Activated CD4-positive, alpha-beta T cell treated with anti-CD3 and anti-CD28 coated beads, Interleukin-10, Interleukin-2, amounts not matched to agents 100 ng/mL and 50 ng/mL, durations not matched to agents 16 hours and 8 hours (primary cell): ENCODE results near the gene RGP1.
A peak's percentile ranks its signal among the peaks of the same experiment; 100 is the strongest.

ENCODE experiments used
- DNase-seq: peaks from one replicate; pipeline ENCODE4 v3.0.0-alpha.2; 2020

Gene RGP1

GRCh38 chr9:35745569-35745968 is 3.5 kb upstream of the RGP1 start:
- DNase-seq = no peak

- no peak for DNase-seq
Observed at GRCh38 chr9:35746583-35746982, 2.5 kb upstream of the RGP1 start.

GRCh38 chr9:35748242-35748857 is 737 bp upstream of the RGP1 start:
- DNase-seq = no peak

GRCh38 chr9:35749515-35750255 is 598 bp downstream of the RGP1 start:
- peak; percentile 58 for DNase-seq

GRCh38 chr9:35750256-35750531 is 1.1 kb downstream of the RGP1 start:
- no peak for DNase-seq

GRCh38 chr9:35753466-35753865 is 4.4 kb downstream of the RGP1 start:
- no peak for DNase-seq

- DNase-seq = no peak
Observed at GRCh38 chr9:35754264-35754663, 5.2 kb downstream of the RGP1 start, which contains the start of gene MSMP. MSMP (minus strand) TSS chr9:35754276; CDS start chr9:35754129, 147 bp downstream.

- no peak for DNase-seq
Observed at GRCh38 chr9:35755071-35755470, 6.0 kb downstream of the RGP1 start.

- DNase-seq = peak; percentile 88
Observed at GRCh38 chr9:35756275-35757225, 7.5 kb downstream of the RGP1 start.

GRCh38 chr9:35757226-35757891 is 8.3 kb downstream of the RGP1 start:
- DNase-seq = peak; percentile 50

GRCh38 chr9:35757892-35758275 is 8.8 kb downstream of the RGP1 start:
- DNase-seq = no peak

GRCh38 chr9:35758475-35759050 is 9.5 kb downstream of the RGP1 start:
- no peak for DNase-seq

GRCh38 chr9:35759795-35760194 is 10.7 kb downstream of the RGP1 start:
- DNase-seq = no peak

- DNase-seq = no peak
Observed at GRCh38 chr9:35760651-35761050, 11.6 kb downstream of the RGP1 start.

- no peak for DNase-seq
Observed at GRCh38 chr9:35763181-35763580, 14.1 kb downstream of the RGP1 start.

GRCh38 chr9:35763803-35764202 is 14.7 kb downstream of the RGP1 start:
- no peak for DNase-seq

- DNase-seq = no peak
Observed at GRCh38 chr9:35766997-35767396, 17.9 kb downstream of the RGP1 start.

GRCh38 chr9:35767458-35767857 is 18.4 kb downstream of the RGP1 start:
- no peak for DNase-seq

- no peak for DNase-seq
Observed at GRCh38 chr9:35769763-35770162, 20.7 kb downstream of the RGP1 start.

GRCh38 chr9:35771075-35771433 is 22.0 kb downstream of the RGP1 start:
- DNase-seq = no peak

- no peak for DNase-seq
Observed at GRCh38 chr9:35771534-35771933, 22.4 kb downstream of the RGP1 start.

GRCh38 chr9:35771943-35772342 is 22.9 kb downstream of the RGP1 start:
- no peak for DNase-seq
